HEK293T (cell line): ENCODE data around the gene SMG6.

Source experiments
- CTCF ChIA-PET: fragments of 350-600 bp; formaldehyde crosslinking; extraction: SDS; loops from one replicate; lab custom pipeline; 2021; ENCODE audit warnings: antibody characterized with exemption, inconsistent platforms; lab: Yijun Ruan, JAX
- POLR2A ChIA-PET: fragments of 350-600 bp; formaldehyde crosslinking; extraction: SDS; loops from one replicate; lab custom pipeline; 2020; ENCODE audit warnings: antibody characterized with exemption, inconsistent platforms; lab: Yijun Ruan, JAX
- DNase-seq: peaks from one replicate; pipeline ENCODE4 v3.0.0; 2012; ENCODE audit warnings: mixed read lengths; ENCODE audit errors: extremely low spot score
- ARNT ChIP-seq: fragments of 450-650 bp; IDR thresholded peaks from 2 replicates; pipeline ENCODE4 v1.6.1; 2017; ENCODE audit warnings: mild to moderate bottlenecking
- BHLHE40 ChIP-seq: fragments of 450-650 bp; IDR thresholded peaks from 2 replicates; pipeline ENCODE4 v1.6.1; 2016; ENCODE audit warnings: mild to moderate bottlenecking, moderate library complexity, borderline replicate concordance
- CTBP1 ChIP-seq: fragments of 450-650 bp; IDR thresholded peaks from 2 replicates; pipeline ENCODE4 v1.6.1; 2016; ENCODE audit warnings: borderline replicate concordance
- ELF4 ChIP-seq: fragments of 450-650 bp; IDR thresholded peaks from 2 replicates; pipeline ENCODE4 v1.6.1; 2017; ENCODE audit warnings: antibody characterized with exemption
- FOXA1 ChIP-seq: fragments of 450-650 bp; IDR thresholded peaks from 2 replicates; pipeline ENCODE4 v1.6.1; 2016; ENCODE audit warnings: mild to moderate bottlenecking
- FOXK2 ChIP-seq: fragments of 450-650 bp; IDR thresholded peaks from 2 replicates; pipeline ENCODE4 v1.6.1; 2016; ENCODE audit warnings: mild to moderate bottlenecking
- FOXM1 ChIP-seq: fragments of 450-650 bp; IDR thresholded peaks from 2 replicates; pipeline ENCODE4 v1.6.1; 2017; ENCODE audit warnings: mild to moderate bottlenecking, borderline replicate concordance
- HDGF ChIP-seq: fragments of 450-650 bp; IDR thresholded peaks from 2 replicates; pipeline ENCODE4 v1.6.1; 2017; ENCODE audit warnings: antibody characterized with exemption, borderline replicate concordance
- L3MBTL2 ChIP-seq: fragments of 450-650 bp; conservative IDR thresholded peaks from 2 replicates; pipeline ENCODE4 v1.6.1; 2016; ENCODE audit warnings: mild to moderate bottlenecking
- LEF1 ChIP-seq: fragments of 450-650 bp; IDR thresholded peaks from 2 replicates; pipeline ENCODE4 v1.6.1; 2017; ENCODE audit warnings: mild to moderate bottlenecking, borderline replicate concordance
- NFRKB ChIP-seq: fragments of 450-650 bp; IDR thresholded peaks from 2 replicates; pipeline ENCODE4 v1.6.1; 2016; ENCODE audit warnings: mild to moderate bottlenecking, moderate library complexity
- PKNOX1 ChIP-seq: fragments of 450-650 bp; IDR thresholded peaks from 2 replicates; pipeline ENCODE4 v1.6.1; 2016
- SP1 ChIP-seq: fragments of 450-650 bp; IDR thresholded peaks from 2 replicates; pipeline ENCODE4 v1.6.1; 2017
- SUZ12 ChIP-seq: fragments of 450-650 bp; IDR thresholded peaks from 2 replicates; pipeline ENCODE4 v1.6.1; 2016; ENCODE audit warnings: mild to moderate bottlenecking
- TARDBP ChIP-seq: fragments of 450-650 bp; IDR thresholded peaks from 2 replicates; pipeline ENCODE4 v1.6.1; 2016
- ZNF384 ChIP-seq: fragments of 450-650 bp; IDR thresholded peaks from 2 replicates; pipeline ENCODE4 v1.6.1; 2016

The SMG6 gene

DNA sequence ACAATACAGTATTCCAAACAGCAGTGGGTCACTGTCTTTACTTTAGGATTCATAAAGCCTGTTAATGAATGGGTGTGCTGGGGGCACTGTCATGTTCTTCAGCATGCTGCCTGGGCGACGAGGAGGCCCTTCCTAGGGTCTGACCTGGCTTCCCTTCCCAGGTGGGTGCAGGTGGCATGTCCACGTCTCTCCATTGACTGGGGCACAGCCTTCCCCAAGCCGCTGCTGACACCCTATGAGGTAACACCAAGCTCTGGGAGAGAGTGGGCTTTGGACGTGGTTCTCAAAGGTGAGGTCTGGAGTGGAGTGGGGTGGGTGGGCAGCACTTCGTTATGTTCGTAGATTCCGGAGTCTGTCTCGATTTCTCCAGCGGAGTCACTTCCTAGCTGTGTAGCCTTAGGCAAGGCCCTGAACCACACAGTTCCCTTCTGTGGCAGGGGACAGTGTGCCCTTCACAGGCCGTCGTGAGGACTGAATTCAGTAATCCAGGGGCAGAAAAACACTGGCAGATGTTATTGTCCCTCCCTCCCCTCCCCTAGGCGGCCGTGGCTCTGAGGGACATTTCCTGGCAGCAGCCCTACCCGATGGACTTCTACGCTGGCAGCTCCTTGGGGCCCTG, 262.5 kb downstream of the SMG6 start:
- no peak for DNase-seq
- TF ChIP-seq CTBP1 (no peak), L3MBTL2 (no peak), TARDBP (no peak), LEF1 (no peak), PKNOX1 (no peak), FOXM1 (no peak), BHLHE40 (no peak), FOXK2 (no peak), ELF4 (no peak), ARNT (no peak), SUZ12 (no peak), HDGF (no peak), ZNF384 (no peak), SP1 (no peak), NFRKB (no peak), FOXA1 (no peak)
- ChIA-PET POLR2A (interaction anchor here (1.6 kb wide), 1 partner anchor 9 kb away, joined by 5 read pairs; no protein-coding TSS in a partner anchor), CTCF (interaction anchor here (0.5 to 1.6 kb wide), 2 partner anchors 126 to 132 kb away, joined by 6 to 9 read pairs; no protein-coding TSS in a partner anchor)

DNA sequence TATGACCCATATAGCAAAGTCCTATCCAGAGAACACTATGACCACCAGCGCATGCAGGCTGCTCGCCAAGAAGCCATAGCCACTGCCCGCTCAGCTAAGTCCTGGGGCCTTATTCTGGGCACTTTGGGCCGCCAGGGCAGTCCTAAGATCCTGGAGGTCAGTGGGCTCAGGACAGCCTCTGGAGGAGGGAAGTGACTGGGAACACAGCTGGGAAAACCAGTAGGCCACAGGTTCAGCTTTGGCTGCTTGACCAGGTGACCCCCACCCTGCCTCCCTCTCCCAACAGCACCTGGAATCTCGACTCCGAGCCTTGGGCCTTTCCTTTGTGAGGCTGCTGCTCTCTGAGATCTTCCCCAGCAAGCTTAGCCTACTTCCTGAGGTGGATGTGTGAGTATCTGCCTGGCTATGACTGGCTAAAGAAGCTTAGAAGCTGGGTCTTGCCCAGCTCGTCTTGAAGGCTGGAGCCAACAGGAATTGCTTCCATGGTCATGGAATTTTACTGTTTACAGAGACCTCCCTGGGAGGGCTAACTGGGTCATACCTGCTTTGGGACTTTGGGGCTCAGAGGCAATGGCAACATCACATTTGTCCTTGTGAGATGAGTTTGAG, 263.3 kb downstream of the SMG6 start:
- CTCF ChIA-PET = interaction anchor here (0.5 to 1.6 kb wide), 2 partner anchors 125 to 132 kb away, joined by 6 to 9 read pairs; no protein-coding TSS in a partner anchor
- no peak for DNase-seq
- TF ChIP-seq CTBP1 (no peak), SP1 (no peak), ZNF384 (no peak), FOXA1 (no peak), FOXK2 (no peak), ELF4 (no peak), BHLHE40 (no peak), PKNOX1 (no peak), ARNT (no peak), L3MBTL2 (no peak), NFRKB (no peak), SUZ12 (no peak), HDGF (no peak), LEF1 (no peak), TARDBP (no peak), FOXM1 (no peak)
- POLR2A ChIA-PET = interaction anchor here (1.6 kb wide), 1 partner anchor 10 kb away, joined by 5 read pairs; no protein-coding TSS in a partner anchor

- TF ChIP-seq NFRKB = no peak
- TF ChIP-seq FOXA1 = no peak
- TF ChIP-seq LEF1 = no peak
- no peak for TF ChIP-seq SP1
- no peak for TF ChIP-seq FOXK2
- TF ChIP-seq CTBP1 = no peak
- no peak for TF ChIP-seq TARDBP
- TF ChIP-seq ELF4 = no peak
- TF ChIP-seq PKNOX1 = no peak
- TF ChIP-seq FOXM1 = no peak
- no peak for TF ChIP-seq L3MBTL2
- ChIA-PET CTCF (interaction anchor here (0.6 kb wide), 1 partner anchor 810 kb away, joined by 3 read pairs; no protein-coding TSS in a partner anchor), POLR2A (no interaction called here)
- no peak for DNase-seq
Measured at GRCh38 chr17:2037155-2037554, 266.4 kb downstream of the SMG6 start.

- ChIA-PET POLR2A (interaction anchor here (1.0 kb wide), 1 partner anchor 116 kb away, joined by 3 read pairs; no protein-coding TSS in a partner anchor), CTCF (no interaction called here)
- no peak for DNase-seq
- no peak for TF ChIP-seq ZNF384
- no peak for TF ChIP-seq L3MBTL2
- TF ChIP-seq ELF4 = no peak
- no peak for TF ChIP-seq TARDBP
- no peak for TF ChIP-seq SP1
- no peak for TF ChIP-seq BHLHE40
- no peak for TF ChIP-seq FOXA1
- no peak for TF ChIP-seq PKNOX1
- TF ChIP-seq HDGF = no peak
- no peak for TF ChIP-seq FOXK2
- TF ChIP-seq NFRKB = no peak
- TF ChIP-seq LEF1 = no peak
- TF ChIP-seq CTBP1 = no peak
Measured at GRCh38 chr17:2035541-2036488, 267.8 kb downstream of the SMG6 start.
